ENCODE data around the gene NPM1. TPM values are rescaled to one million over a fixed set of nuclear protein-coding genes. Genes with fewer than 3 reads are reported as not detected.

The NPM1 gene
- polyA plus RNA-seq (2013), result 1,500 and 1,549 TPM in 2 replicates

- peak within 1 kb of the TSS; percentile 99 for H3K4ac ChIP-seq (ENCODE audit: low read depth, low read length)
Observed at GRCh38 chr5:171387345-171387969, at the start of gene NPM1. NPM1 (plus strand) TSS chr5:171387849; CDS start chr5:171387949, 100 bp downstream.

GRCh38 chr5:171340042-171340441 lies 47.6 kb upstream of the NPM1 start:
- Histone ChIP-seq H3K9me3 (ENCODE audit: insufficient read depth, low read depth, low read length) (no peaks in the 10 kb centered on the region), H3K36me3 (ENCODE audit: control insufficient read depth in 1 of 2, insufficient read depth in 2 of 2, low read length in 2 of 2) (no peaks in the 10 kb centered on the region), H2AK5ac (ENCODE audit: low read length) (no peak overlapping the region), H3K23ac (ENCODE audit: low read length) (no peak overlapping the region), H3K9ac (ENCODE audit: low read length) (no peak overlapping the region), H3K4me2 (ENCODE audit: low read length) (no peak overlapping the region), H4K12ac (ENCODE audit: low read depth, low read length) (no peak overlapping the region), H4K8ac (ENCODE audit: low read depth, low read length) (no peak overlapping the region), H3K79me1 (ENCODE audit: low read length) (no peaks in the 10 kb centered on the region), H3K27me3 (ENCODE audit: insufficient read depth, low read length) (no peaks in the 10 kb centered on the region), H3K18ac (ENCODE audit: low read length) (no peak overlapping the region), H2BK120ac (ENCODE audit: insufficient read depth, low read length, poor library complexity) (no peak overlapping the region), H3K4me1 (ENCODE audit: control insufficient read depth in 1 of 2, insufficient read depth in 2 of 2, low read length in 2 of 2) (peaks cover 0 to 4% of the 10 kb centered on the region in 2 experiments), H3K14ac (ENCODE audit: low read length) (no peak overlapping the region), H2BK12ac (ENCODE audit: low read length) (no peak overlapping the region), H2AFZ (ENCODE audit: insufficient read depth, low read length, poor library complexity) (no peak overlapping the region), H3K4me3 (ENCODE audit: low read depth, low read length) (no peak overlapping the region), H3K4ac (ENCODE audit: low read depth, low read length) (no peak overlapping the region), H3K27ac (ENCODE audit: low read depth, low read length) (no peak overlapping the region), H3K79me2 (ENCODE audit: control insufficient read depth, insufficient read depth, low read length, poor library complexity) (no peaks in the 10 kb centered on the region), H2BK5ac (ENCODE audit: low read depth, low read length, poor library complexity) (no peak overlapping the region), H4K91ac (ENCODE audit: low read depth, low read length) (no peak overlapping the region)
- no peak for DNase-seq

More at GRCh38 chr5:171387345-171387969, at the start of gene NPM1:
- Histone ChIP-seq H4K91ac (ENCODE audit: low read depth, low read length) (peak within 1 kb of the TSS; percentile 82), H3K9ac (ENCODE audit: low read length) (peak within 1 kb of the TSS; percentile 100), H3K4me3 (ENCODE audit: low read depth, low read length) (peak within 1 kb of the TSS; percentile 98), H3K14ac (ENCODE audit: low read length) (peak within 1 kb of the TSS; percentile 95), H2AK5ac (ENCODE audit: low read length) (peak within 1 kb of the TSS; percentile 76), H3K4me1 (ENCODE audit: control insufficient read depth in 1 of 2, insufficient read depth in 2 of 2, low read length in 2 of 2) (no peaks in the 10 kb centered on the region), H3K9me3 (ENCODE audit: insufficient read depth, low read depth, low read length) (no peaks in the 10 kb centered on the region), H2AFZ (ENCODE audit: insufficient read depth, low read length, poor library complexity) (peak within 1 kb of the TSS; percentile 77), H3K36me3 (ENCODE audit: control insufficient read depth in 1 of 2, insufficient read depth in 2 of 2, low read length in 2 of 2) (peaks cover 10 to 15% of the 10 kb centered on the region in 2 experiments), H3K79me1 (ENCODE audit: low read length) (peaks cover 12% of the 10 kb centered on the region), H2BK5ac (ENCODE audit: low read depth, low read length, poor library complexity) (peak within 1 kb of the TSS; percentile 89), H3K27me3 (ENCODE audit: insufficient read depth, low read length) (no peaks in the 10 kb centered on the region), H4K12ac (ENCODE audit: low read depth, low read length) (peak within 1 kb of the TSS; percentile 97), H3K4me2 (ENCODE audit: low read length) (peak within 1 kb of the TSS; percentile 81), H2BK120ac (ENCODE audit: insufficient read depth, low read length, poor library complexity) (peak within 1 kb of the TSS; percentile 80), H4K8ac (ENCODE audit: low read depth, low read length) (peak within 1 kb of the TSS; percentile 96), H3K18ac (ENCODE audit: low read length) (peak within 1 kb of the TSS; percentile 92), H2BK12ac (ENCODE audit: low read length) (no peak within 1 kb of the TSS), H3K27ac (ENCODE audit: low read depth, low read length) (peak within 1 kb of the TSS; percentile 69), H3K23ac (ENCODE audit: low read length) (no peak within 1 kb of the TSS), H3K79me2 (ENCODE audit: control insufficient read depth, insufficient read depth, low read length, poor library complexity) (peaks cover 26% of the 10 kb centered on the region)
- DNase-seq, result peak; percentile 97 to 98
- WGBS (ENCODE audit: extremely low coverage, insufficient coverage, insufficient read length), result no CpG with 5 or more reads among the region's 56 CpGs

- Histone ChIP-seq H3K9ac (ENCODE audit: low read length) (no peak overlapping the region), H4K91ac (ENCODE audit: low read depth, low read length) (no peak overlapping the region), H3K4me2 (ENCODE audit: low read length) (no peak overlapping the region), H3K36me3 (ENCODE audit: control insufficient read depth in 1 of 2, insufficient read depth in 2 of 2, low read length in 2 of 2) (no peaks in the 10 kb centered on the region), H2AK5ac (ENCODE audit: low read length) (no peak overlapping the region), H2BK120ac (ENCODE audit: insufficient read depth, low read length, poor library complexity) (no peak overlapping the region), H3K23ac (ENCODE audit: low read length) (no peak overlapping the region), H3K4me3 (ENCODE audit: low read depth, low read length) (no peak overlapping the region), H3K14ac (ENCODE audit: low read length) (no peak overlapping the region), H3K27ac (ENCODE audit: low read depth, low read length) (no peak overlapping the region), H2AFZ (ENCODE audit: insufficient read depth, low read length, poor library complexity) (no peak overlapping the region), H3K27me3 (ENCODE audit: insufficient read depth, low read length) (no peaks in the 10 kb centered on the region), H2BK5ac (ENCODE audit: low read depth, low read length, poor library complexity) (no peak overlapping the region), H3K9me3 (ENCODE audit: insufficient read depth, low read depth, low read length) (no peaks in the 10 kb centered on the region), H3K79me2 (ENCODE audit: control insufficient read depth, insufficient read depth, low read length, poor library complexity) (no peaks in the 10 kb centered on the region), H3K18ac (ENCODE audit: low read length) (no peak overlapping the region), H4K8ac (ENCODE audit: low read depth, low read length) (no peak overlapping the region), H3K4me1 (ENCODE audit: control insufficient read depth in 1 of 2, insufficient read depth in 2 of 2, low read length in 2 of 2) (peaks cover 0 to 4% of the 10 kb centered on the region in 2 experiments), H2BK12ac (ENCODE audit: low read length) (no peak overlapping the region), H4K12ac (ENCODE audit: low read depth, low read length) (no peak overlapping the region), H3K4ac (ENCODE audit: low read depth, low read length) (no peak overlapping the region), H3K79me1 (ENCODE audit: low read length) (no peaks in the 10 kb centered on the region)
- WGBS (ENCODE audit: extremely low coverage, insufficient coverage, insufficient read length), result no CpG with 5 or more reads among the region's 6 CpGs
- DNase-seq, result no peak
Observed at GRCh38 chr5:171340491-171340890, 47.2 kb upstream of the NPM1 start.

GRCh38 chr5:171342362-171343111 lies 45.1 kb upstream of the NPM1 start:
- Histone ChIP-seq H4K91ac (ENCODE audit: low read depth, low read length) (no peak overlapping the region), H3K4me1 (ENCODE audit: control insufficient read depth in 1 of 2, insufficient read depth in 2 of 2, low read length in 2 of 2) (no peaks in the 10 kb centered on the region), H4K12ac (ENCODE audit: low read depth, low read length) (no peak overlapping the region), H3K79me1 (ENCODE audit: low read length) (no peaks in the 10 kb centered on the region), H3K4me2 (ENCODE audit: low read length) (no peak overlapping the region), H3K79me2 (ENCODE audit: control insufficient read depth, insufficient read depth, low read length, poor library complexity) (no peaks in the 10 kb centered on the region), H3K4me3 (ENCODE audit: low read depth, low read length) (no peak overlapping the region), H2BK120ac (ENCODE audit: insufficient read depth, low read length, poor library complexity) (no peak overlapping the region), H2BK12ac (ENCODE audit: low read length) (no peak overlapping the region), H3K23ac (ENCODE audit: low read length) (no peak overlapping the region), H3K18ac (ENCODE audit: low read length) (no peak overlapping the region), H3K27me3 (ENCODE audit: insufficient read depth, low read length) (no peaks in the 10 kb centered on the region), H3K14ac (ENCODE audit: low read length) (no peak overlapping the region), H2AK5ac (ENCODE audit: low read length) (no peak overlapping the region), H3K9me3 (ENCODE audit: insufficient read depth, low read depth, low read length) (no peaks in the 10 kb centered on the region), H4K8ac (ENCODE audit: low read depth, low read length) (no peak overlapping the region), H2BK5ac (ENCODE audit: low read depth, low read length, poor library complexity) (no peak overlapping the region), H3K9ac (ENCODE audit: low read length) (no peak overlapping the region), H3K4ac (ENCODE audit: low read depth, low read length) (no peak overlapping the region), H3K36me3 (ENCODE audit: control insufficient read depth in 1 of 2, insufficient read depth in 2 of 2, low read length in 2 of 2) (no peaks in the 10 kb centered on the region), H3K27ac (ENCODE audit: low read depth, low read length) (no peak overlapping the region), H2AFZ (ENCODE audit: insufficient read depth, low read length, poor library complexity) (no peak overlapping the region)
- peak; percentile 45 to 86 for DNase-seq
- no CpG with 5 or more reads among the region's 17 CpGs for WGBS (ENCODE audit: extremely low coverage, insufficient coverage, insufficient read length)
